ENCODE data around the gene SFXN3. TPM values are rescaled to one million over a fixed set of nuclear protein-coding genes. Genes with fewer than 3 reads are reported as not detected.

Gene SFXN3
- total RNA-seq, 2 experiments from 2014 or later: 0.41 TPM; not detected in 1

DNA sequence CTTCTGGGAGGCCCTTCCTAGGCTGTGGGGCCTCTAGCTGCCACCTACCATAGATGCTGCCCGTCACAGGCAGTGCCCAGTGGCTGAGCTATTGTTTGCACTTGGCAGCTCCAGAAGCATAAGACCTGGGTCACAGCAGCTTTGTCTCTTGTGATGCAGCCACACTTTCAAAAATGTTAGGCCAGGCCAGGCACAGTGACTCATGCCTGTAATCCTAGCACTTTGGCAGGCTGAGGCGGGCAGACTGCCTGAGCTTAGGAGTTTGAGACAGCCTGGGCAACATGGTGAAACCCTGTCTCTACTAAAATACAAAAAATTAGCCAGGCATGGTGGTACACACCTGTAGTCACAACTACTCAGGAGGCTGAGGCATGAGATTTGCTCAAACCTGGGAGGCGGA lies 21.3 kb downstream of the SFXN3 start:
- peaks cover 40% of the 10 kb centered on the region for H3K79me2 ChIP-seq (ENCODE audit: insufficient read depth, low read depth, low read length)
- no peak overlapping the region for H3K4me3 ChIP-seq (ENCODE audit: low read depth, low read length, poor library complexity, severe bottlenecking)
- peaks cover 57% of the 10 kb centered on the region for H3K4me1 ChIP-seq (ENCODE audit: insufficient read depth, low read length, poor library complexity, severe bottlenecking)
- TF ChIP-seq EZH2phosphoT487 (IDR thresholded peaks at IDR 0.05; ENCODE audit: borderline replicate concordance, low read depth, low read length) (no peak), CTCF (conservative IDR thresholded peaks at IDR 0.05; ENCODE audit: low read length) (no peak)
- H3K4me2 ChIP-seq (ENCODE audit: low read length): peak overlapping the region; percentile 69; the same call in 1 of the 2 replicates
- intact Hi-C loops (cut with micrococcal nuclease; ENCODE audit: unreplicated experiment): no loop called here
- no peak overlapping the region for H3K27ac ChIP-seq (ENCODE audit: low read depth, low read length, poor library complexity, severe bottlenecking)
- BruUV-seq (replicated peaks): no TSS peak
- no peaks in the 10 kb centered on the region for H3K9me2 ChIP-seq (ENCODE audit: insufficient read depth, low read length)
- ChIA-PET POLR2A (interaction anchor here (1.4 to 2.9 kb wide), 3 partner anchors 9 to 11 kb away, joined by 8 to 19 read pairs (median 10); partner anchors contain the start of gene KAZALD1), CTCF (ENCODE audit: unreplicated experiment) (interaction anchor here (1.3 to 1.5 kb wide), 2 partner anchors 8 to 9 kb away, joined by 3 to 5 read pairs; no protein-coding TSS in a partner anchor)
- peaks cover 30% of the 10 kb centered on the region for H3K36me3 ChIP-seq (ENCODE audit: insufficient read depth, low read length)
- peaks cover 13% of the 10 kb centered on the region; the same call in 1 of the 2 replicates for H4K20me1 ChIP-seq (ENCODE audit: insufficient read depth, low read length)
- no peak overlapping the region for H2AFZ ChIP-seq (ENCODE audit: low read length)
- no peak for DNase-seq (ENCODE audit: low spot score)
- H3K9me3 ChIP-seq (ENCODE audit: low read length): no peaks in the 10 kb centered on the region

DNA sequence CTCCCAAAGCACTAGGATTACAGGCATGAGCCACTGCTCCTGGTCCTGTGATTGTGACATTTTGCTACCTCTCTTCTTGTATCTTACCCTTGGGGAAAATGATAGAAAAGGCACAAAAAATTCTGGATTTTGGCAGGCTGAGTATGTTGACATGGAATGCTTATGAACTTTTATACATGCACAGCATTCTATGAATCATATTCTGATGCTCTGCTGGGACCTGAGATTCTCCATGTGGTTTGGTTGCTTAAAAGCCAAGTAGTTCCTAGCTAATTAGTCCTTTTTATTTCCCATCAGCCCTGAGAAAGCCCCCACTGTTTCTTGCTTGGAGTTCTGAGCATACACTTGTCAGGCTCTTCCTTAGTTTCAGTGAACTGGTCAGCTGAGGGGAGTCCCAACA lies 22.5 kb downstream of the SFXN3 start:
- no TSS peak for BruUV-seq (replicated peaks)
- TF ChIP-seq EZH2phosphoT487 (IDR thresholded peaks at IDR 0.05; ENCODE audit: borderline replicate concordance, low read depth, low read length): no peak
- no peak for TF ChIP-seq CTCF (conservative IDR thresholded peaks at IDR 0.05; ENCODE audit: low read length)
- intact Hi-C loops (cut with micrococcal nuclease; ENCODE audit: unreplicated experiment): no loop called here
- Histone ChIP-seq H3K4me3 (ENCODE audit: low read depth, low read length, poor library complexity, severe bottlenecking) (no peak overlapping the region), H3K4me1 (ENCODE audit: insufficient read depth, low read length, poor library complexity, severe bottlenecking) (peaks cover 70% of the 10 kb centered on the region), H4K20me1 (ENCODE audit: insufficient read depth, low read length) (peaks cover 13% of the 10 kb centered on the region; the same call in 1 of the 2 replicates), H3K27ac (ENCODE audit: low read depth, low read length, poor library complexity, severe bottlenecking) (no peak overlapping the region), H3K4me2 (ENCODE audit: low read length) (no peak overlapping the region), H3K9me2 (ENCODE audit: insufficient read depth, low read length) (no peaks in the 10 kb centered on the region), H2AFZ (ENCODE audit: low read length) (no peak overlapping the region), H3K36me3 (ENCODE audit: insufficient read depth, low read length) (peaks cover 39% of the 10 kb centered on the region), H3K9me3 (ENCODE audit: low read length) (no peaks in the 10 kb centered on the region), H3K79me2 (ENCODE audit: insufficient read depth, low read depth, low read length) (peaks cover 53% of the 10 kb centered on the region)
- ChIA-PET POLR2A (no interaction called here), CTCF (ENCODE audit: unreplicated experiment) (interaction anchor here (1.0 kb wide), 2 partner anchors 8 to 707 kb away, joined by 3 read pairs; partner anchors contain the start of gene KAZALD1)
- DNase-seq (ENCODE audit: low spot score): no peak

GRCh38 chr10:101054351-101054750 lies 23.3 kb downstream of the SFXN3 start:
- Histone ChIP-seq H2AFZ (ENCODE audit: low read length) (no peak overlapping the region), H3K4me3 (ENCODE audit: low read depth, low read length, poor library complexity, severe bottlenecking) (no peak overlapping the region), H3K27ac (ENCODE audit: low read depth, low read length, poor library complexity, severe bottlenecking) (no peak overlapping the region), H3K9me2 (ENCODE audit: insufficient read depth, low read length) (no peaks in the 10 kb centered on the region), H3K36me3 (ENCODE audit: insufficient read depth, low read length) (peaks cover 43% of the 10 kb centered on the region), H4K20me1 (ENCODE audit: insufficient read depth, low read length) (peaks cover 13% of the 10 kb centered on the region; the same call in 1 of the 2 replicates), H3K4me2 (ENCODE audit: low read length) (0 out of 2 replicates have a peak overlapping the region, but pooled peaks have one; percentile 76), H3K4me1 (ENCODE audit: insufficient read depth, low read length, poor library complexity, severe bottlenecking) (peaks cover 76% of the 10 kb centered on the region), H3K79me2 (ENCODE audit: insufficient read depth, low read depth, low read length) (peaks cover 61% of the 10 kb centered on the region), H3K9me3 (ENCODE audit: low read length) (no peaks in the 10 kb centered on the region)
- no TSS peak for BruUV-seq (replicated peaks)
- CTCF ChIA-PET (ENCODE audit: unreplicated experiment): no interaction called here
- POLR2A ChIA-PET: interaction anchor here (1.0 kb wide), 1 partner anchor 11 kb away, joined by 5 read pairs; no protein-coding TSS in a partner anchor
- DNase-seq (ENCODE audit: low spot score): no peak
- TF ChIP-seq EZH2phosphoT487 (IDR thresholded peaks at IDR 0.05; ENCODE audit: borderline replicate concordance, low read depth, low read length) (no peak), CTCF (conservative IDR thresholded peaks at IDR 0.05; ENCODE audit: low read length) (no peak)
- intact Hi-C loops (cut with micrococcal nuclease; ENCODE audit: unreplicated experiment): no loop called here

Measured in OCI-LY7 (cell line).